Right atrium auricular region (tissue), 2 donors: ENCODE measurements around the gene TOB2. TPM values are rescaled to one million over a fixed set of nuclear protein-coding genes. Genes with fewer than 3 reads are reported as not detected.
"Not testable (repeated sequence)": the region's sequence is repeated elsewhere in the genome, so short reads cannot be mapped to it uniquely, and the experiment has no call there.

ENCODE experiments used
- DNase-seq: peaks from one replicate; pipeline ENCODE4 v3.0.0-alpha.2; 2019; ENCODE audit warnings: low spot score
- H3K27ac ChIP-seq, 2 donors: fragments of 200-600 bp; sonication (generic); 1 replicate in 1 of 2; 2 replicates in 1 of 2; pipeline ENCODE4 v1.5.1; 2016 to 2019
- H3K27me3 ChIP-seq, 2 donors: fragments of 200-600 bp; sonication (generic); one replicate each; pipeline versions ENCODE4 v1.5.1 to v1.6.0; 2017 to 2019
- H3K36me3 ChIP-seq: fragments of 200-600 bp; sonication (generic); one replicate; pipeline ENCODE4 v1.5.1; 2016
- H3K4me1 ChIP-seq, 2 donors: fragments of 200-600 bp; sonication (generic); one replicate each; pipeline versions ENCODE4 v1.5.1 to v1.6.0; 2017 to 2019
- H3K4me3 ChIP-seq, 2 donors: fragments of 200-600 bp; sonication (generic); 1 replicate in 1 of 2; 2 replicates in 1 of 2; pipeline ENCODE4 v1.5.1; 2017 to 2019; ENCODE audit warnings: mild to moderate bottlenecking in 1 of 2, moderate library complexity in 1 of 2
- H3K9me3 ChIP-seq, 2 donors: fragments of 200-600 bp; sonication (generic); one replicate each; pipeline ENCODE4 v1.5.1; 2019
- CTCF ChIP-seq, 2 donors: fragments of 200-600 bp; sonication (generic); IDR thresholded peaks; one replicate each; pipeline ENCODE4 v1.5.1; 2019; ENCODE audit warnings: antibody characterized with exemption in 2 of 2
- total RNA-seq, 2 donors: library from RNA; depleted of rRNA; stranded (reverse); fragments of >200 nt; gene quantifications; one replicate each; pipeline ENCODE4 v1.1.0, GENCODE V29; 2016

Gene TOB2
- total RNA-seq, 2 donors from 2014 or later = 49.1 to 55.3 TPM

GRCh38 chr22:41444360-41445128 is 2.1 kb downstream of the TOB2 start:
- Histone ChIP-seq H3K4me1 (peaks cover 0 to 51% of the 10 kb centered on the region in 2 donors), H3K27me3 (no peaks in the 10 kb centered on the region), H3K36me3 (peaks cover 28% of the 10 kb centered on the region), H3K27ac (peak overlapping the region; percentile 99 to 100), H3K9me3 (no peaks in the 10 kb centered on the region), H3K4me3 (peak overlapping the region; percentile 96 to 99)
- no peak for TF ChIP-seq CTCF (IDR thresholded peaks at IDR 0.05)
- DNase-seq = peak; percentile 96

GRCh38 chr22:41442240-41442792 is 4.3 kb downstream of the TOB2 start:
- TF ChIP-seq CTCF (IDR thresholded peaks at IDR 0.05) = no peak
- H3K27ac ChIP-seq = peak overlapping the region; percentile 99 to 100
- no peak overlapping the region for H3K4me3 ChIP-seq
- DNase-seq = no peak
- no peaks in the 10 kb centered on the region for H3K9me3 ChIP-seq
- no peaks in the 10 kb centered on the region for H3K27me3 ChIP-seq
- peaks cover 0 to 52% of the 10 kb centered on the region in 2 donors for H3K4me1 ChIP-seq
- H3K36me3 ChIP-seq = peaks cover 32% of the 10 kb centered on the region

- Histone ChIP-seq H3K4me1 (peaks cover 0 to 67% of the 10 kb centered on the region in 2 donors), H3K27ac (peak overlapping the region; percentile 69 to 73)
- DNase-seq = not testable (repeated sequence)
These were observed 6.1 kb downstream of the TOB2 start for GRCh38 chr22:41440511-41440910.

GRCh38 chr22:41437198-41437597 is 9.4 kb downstream of the TOB2 start:
- peaks cover 65% of the 10 kb centered on the region for H3K36me3 ChIP-seq
- H3K27me3 ChIP-seq = no peaks in the 10 kb centered on the region
- no peak overlapping the region for H3K4me3 ChIP-seq
- H3K9me3 ChIP-seq = no peaks in the 10 kb centered on the region
- TF ChIP-seq CTCF (IDR thresholded peaks at IDR 0.05) = no peak
- peak overlapping the region; percentile 9 to 20 for H3K27ac ChIP-seq
- no peak for DNase-seq
- peaks cover 0 to 75% of the 10 kb centered on the region in 2 donors for H3K4me1 ChIP-seq

More at GRCh38 chr22:41440511-41440910, 6.1 kb downstream of the TOB2 start:
- not testable (repeated sequence) for H3K9me3 ChIP-seq, H3K4me3 ChIP-seq, H3K27me3 ChIP-seq
- peaks cover 50% of the 10 kb centered on the region for H3K36me3 ChIP-seq

- no peak for TF ChIP-seq CTCF (IDR thresholded peaks at IDR 0.05)
- Histone ChIP-seq H3K4me1 (peaks cover 0 to 68% of the 10 kb centered on the region in 2 donors), H3K9me3 (no peaks in the 10 kb centered on the region), H3K27ac (peak overlapping the region; percentile 20 to 51), H3K36me3 (peaks cover 70% of the 10 kb centered on the region), H3K27me3 (no peaks in the 10 kb centered on the region), H3K4me3 (no peak overlapping the region)
- no peak for DNase-seq
These were observed 10.1 kb downstream of the TOB2 start for GRCh38 chr22:41436322-41437113.

- Histone ChIP-seq H3K27me3 (no peaks in the 10 kb centered on the region), H3K4me3 (no peak overlapping the region), H3K4me1 (peaks cover 0 to 59% of the 10 kb centered on the region in 2 donors), H3K27ac (peak overlapping the region; percentile 51 to 66), H3K9me3 (no peaks in the 10 kb centered on the region), H3K36me3 (peaks cover 67% of the 10 kb centered on the region)
- no peak for TF ChIP-seq CTCF (IDR thresholded peaks at IDR 0.05)
- no peak for DNase-seq
These were observed 11.0 kb downstream of the TOB2 start for GRCh38 chr22:41435560-41435959.

GRCh38 chr22:41434361-41435003 is 12.1 kb downstream of the TOB2 start:
- H3K27ac ChIP-seq = peak overlapping the region; percentile 51 to 66
- not testable (repeated sequence) for H3K9me3 ChIP-seq, DNase-seq, H3K27me3 ChIP-seq, H3K4me3 ChIP-seq
- peaks cover 0 to 51% of the 10 kb centered on the region in 2 donors for H3K4me1 ChIP-seq
- H3K36me3 ChIP-seq = peaks cover 59% of the 10 kb centered on the region

GRCh38 chr22:41433480-41433879 is 13.1 kb downstream of the TOB2 start:
- H3K27ac ChIP-seq = peak overlapping the region; percentile 29 to 42
- H3K4me3 ChIP-seq, H3K9me3 ChIP-seq, H3K27me3 ChIP-seq, DNase-seq: not testable (repeated sequence)
- H3K4me1 ChIP-seq = peaks cover 0 to 42% of the 10 kb centered on the region in 2 donors
- peaks cover 59% of the 10 kb centered on the region for H3K36me3 ChIP-seq
